Measurements from ENCODE around the gene PIGR.

The PIGR gene

DNA sequence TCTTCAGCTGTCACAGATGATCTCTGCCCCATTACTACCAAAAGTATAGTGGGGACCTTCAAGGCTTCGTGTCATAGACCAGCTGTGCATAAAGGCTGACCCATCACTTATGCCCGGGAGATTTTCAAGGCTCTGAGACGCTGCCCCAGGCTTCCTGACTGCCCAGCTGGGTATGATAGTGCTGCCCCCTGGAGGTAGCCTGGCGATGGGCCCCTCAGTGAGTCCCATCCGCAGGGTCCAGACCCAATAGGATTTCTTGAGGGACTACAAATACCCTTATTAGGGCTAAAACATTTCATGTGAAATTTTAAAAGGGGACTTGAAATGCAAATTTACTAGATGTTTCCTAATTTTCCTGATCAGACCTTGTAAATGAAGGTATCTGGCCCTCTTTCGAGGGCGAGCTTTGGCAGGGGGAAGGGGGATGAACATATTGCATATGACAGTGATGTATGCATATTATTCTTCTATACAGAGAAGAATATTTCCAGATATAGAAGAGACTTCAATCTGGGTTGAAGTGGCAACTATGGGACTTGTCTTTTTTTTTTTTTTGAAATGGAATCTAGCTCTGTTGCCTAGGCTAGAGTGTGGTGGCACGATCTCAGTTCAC is 12.8 kb downstream of the PIGR start:
- no peak for TF ChIP-seq GATA3 (IDR thresholded peaks at IDR 0.05; ENCODE audit: low read depth, low read length)
- TF ChIP-seq GATA2 (IDR thresholded peaks at IDR 0.05; ENCODE audit: low read depth, low read length), result no peak

DNA sequence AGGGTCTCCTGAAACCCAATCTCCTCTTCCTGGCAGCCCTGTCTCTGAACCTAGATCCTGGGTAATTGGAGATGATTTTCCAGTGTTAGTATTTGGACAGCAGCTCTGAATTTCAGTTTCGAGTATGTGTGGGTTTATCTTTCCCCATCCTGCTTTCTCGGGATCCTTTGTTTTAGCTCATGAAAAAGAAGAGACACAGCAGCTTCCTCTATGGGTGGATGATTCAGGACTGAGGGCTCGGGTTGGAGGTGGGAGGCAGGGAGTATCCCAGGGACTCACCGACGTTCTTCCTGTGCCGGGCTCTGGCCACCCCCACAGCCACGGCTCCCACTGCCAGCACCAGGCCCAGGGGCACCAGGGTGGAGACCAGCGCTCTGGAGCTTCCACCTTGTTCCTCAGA is 14.1 kb downstream of the PIGR start:
- no peak for TF ChIP-seq GATA2 (IDR thresholded peaks at IDR 0.05; ENCODE audit: low read depth, low read length)
- TF ChIP-seq GATA3 (IDR thresholded peaks at IDR 0.05; ENCODE audit: low read depth, low read length), result no peak

- TF ChIP-seq GATA2 (IDR thresholded peaks at IDR 0.05; ENCODE audit: low read depth, low read length) (no peak), GATA3 (IDR thresholded peaks at IDR 0.05; ENCODE audit: low read depth, low read length) (no peak)
Observed at GRCh38 chr1:206931709-206932108, 14.6 kb downstream of the PIGR start.

DNA sequence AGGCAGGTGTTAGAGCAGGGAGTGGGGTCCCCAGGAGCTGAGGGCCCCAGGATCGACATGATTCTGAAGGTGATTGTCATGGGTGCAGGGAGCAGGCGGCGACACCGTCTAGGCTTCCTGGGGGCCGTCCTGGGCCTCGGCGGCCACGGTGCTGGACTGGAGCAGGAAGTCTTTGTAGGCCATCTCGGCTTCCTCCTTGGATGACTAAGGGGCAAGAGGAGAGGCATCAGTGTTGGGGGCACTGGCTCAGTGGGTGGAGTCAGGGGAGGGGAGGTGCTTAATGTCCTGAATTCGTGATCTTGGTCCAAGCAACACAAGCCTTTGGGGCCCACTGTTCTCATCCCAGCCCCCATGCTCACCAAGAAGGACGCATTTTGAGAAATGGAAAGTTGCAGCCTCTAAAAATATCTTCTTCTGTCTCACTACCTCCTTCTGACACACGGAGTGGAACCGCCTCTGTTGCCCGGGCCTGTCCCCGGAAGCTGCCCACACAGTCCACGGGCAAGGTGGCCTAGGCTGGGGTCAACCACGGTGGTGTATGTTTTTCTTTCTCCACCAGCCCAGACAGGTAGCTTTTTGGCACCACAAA is 16.0 kb downstream of the PIGR start:
- TF ChIP-seq GATA3 (IDR thresholded peaks at IDR 0.05; ENCODE audit: low read depth, low read length) (no peak), GATA2 (IDR thresholded peaks at IDR 0.05; ENCODE audit: low read depth, low read length) (no peak)

DNA sequence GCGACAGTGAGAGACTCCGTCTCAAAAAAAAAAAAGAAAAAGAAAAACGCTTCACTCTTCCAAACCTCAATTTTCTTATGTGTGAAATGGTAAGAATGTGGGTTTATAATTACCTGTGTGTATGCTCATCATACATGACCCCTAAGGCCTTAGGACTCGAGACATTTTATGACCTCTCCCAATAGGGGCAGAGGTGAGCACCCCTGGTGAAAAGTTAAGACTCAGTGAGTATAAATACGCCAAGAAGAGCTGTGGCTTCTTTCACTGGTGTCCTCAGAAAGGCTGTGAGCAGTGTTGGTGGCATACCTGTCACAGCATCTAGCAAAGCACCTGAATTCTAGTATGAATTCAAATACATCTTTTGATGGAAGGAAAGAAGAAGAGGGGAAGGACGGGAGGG is 16.7 kb downstream of the PIGR start:
- TF ChIP-seq GATA2 (IDR thresholded peaks at IDR 0.05; ENCODE audit: low read depth, low read length) (no peak), GATA3 (IDR thresholded peaks at IDR 0.05; ENCODE audit: low read depth, low read length) (no peak)

DNA sequence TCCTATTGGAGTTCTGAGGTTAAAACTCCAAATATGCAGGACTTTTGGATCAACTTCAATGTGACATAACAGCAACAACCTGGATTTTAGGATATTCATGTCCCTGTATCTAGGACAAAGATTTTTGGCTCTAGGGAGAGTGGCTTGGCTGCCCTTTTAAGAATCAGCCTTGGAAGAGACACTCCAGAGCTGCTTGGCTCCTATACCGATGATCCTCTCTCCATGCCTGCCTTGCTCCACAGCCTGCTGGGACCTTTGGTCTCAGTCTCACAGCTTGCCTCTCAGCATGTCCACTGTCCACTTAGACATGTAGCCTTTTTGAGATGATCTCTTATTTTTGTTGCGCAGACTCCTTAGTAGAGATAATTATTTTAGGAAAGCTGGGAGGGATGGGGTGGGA is 20.0 kb downstream of the PIGR start:
- TF ChIP-seq GATA3 (IDR thresholded peaks at IDR 0.05; ENCODE audit: low read depth, low read length) (no peak), GATA2 (IDR thresholded peaks at IDR 0.05; ENCODE audit: low read depth, low read length) (no peak)

- TF ChIP-seq GATA2 (IDR thresholded peaks at IDR 0.05; ENCODE audit: low read depth, low read length) (no peak), GATA3 (IDR thresholded peaks at IDR 0.05; ENCODE audit: low read depth, low read length) (no peak)
Observed at GRCh38 chr1:206925106-206925736, 21.0 kb downstream of the PIGR start.

DNA sequence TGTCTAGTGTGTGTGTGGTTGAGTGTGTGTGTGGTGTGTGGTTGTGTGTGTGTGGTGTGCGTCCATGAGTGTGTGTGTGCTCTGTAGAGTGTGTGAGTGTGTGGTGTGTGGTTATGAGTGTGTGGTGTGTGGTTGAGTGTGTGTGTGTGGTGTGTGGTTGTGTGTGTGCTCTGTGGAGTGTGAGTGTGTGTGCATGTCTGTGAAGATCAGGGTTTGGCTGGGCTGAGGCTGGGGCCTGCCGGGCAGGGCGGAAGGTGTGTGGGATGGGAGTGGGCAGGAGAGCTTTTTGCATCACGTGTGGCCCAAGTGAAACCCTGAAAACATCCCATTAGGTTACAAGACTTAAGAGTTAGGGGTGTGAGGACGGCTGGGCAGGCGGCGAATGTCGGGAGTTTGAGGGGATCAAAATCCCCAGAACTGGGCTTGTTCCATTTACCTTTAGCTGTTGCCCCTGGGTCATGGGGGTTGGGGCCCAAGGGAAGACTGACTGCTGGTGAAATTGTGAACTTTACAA is 21.6 kb downstream of the PIGR start:
- no peak for TF ChIP-seq GATA2 (IDR thresholded peaks at IDR 0.05; ENCODE audit: low read depth, low read length)
- TF ChIP-seq GATA3 (IDR thresholded peaks at IDR 0.05; ENCODE audit: low read depth, low read length), result no peak

- TF ChIP-seq GATA2 (IDR thresholded peaks at IDR 0.05; ENCODE audit: low read depth, low read length), result no peak
- no peak for TF ChIP-seq GATA3 (IDR thresholded peaks at IDR 0.05; ENCODE audit: low read depth, low read length)
Observed at GRCh38 chr1:206923009-206923960, 23.0 kb downstream of the PIGR start.

- TF ChIP-seq GATA3 (IDR thresholded peaks at IDR 0.05; ENCODE audit: low read depth, low read length), result no peak
- no peak for TF ChIP-seq GATA2 (IDR thresholded peaks at IDR 0.05; ENCODE audit: low read depth, low read length)
Observed at GRCh38 chr1:206922524-206922923, 23.7 kb downstream of the PIGR start.

DNA sequence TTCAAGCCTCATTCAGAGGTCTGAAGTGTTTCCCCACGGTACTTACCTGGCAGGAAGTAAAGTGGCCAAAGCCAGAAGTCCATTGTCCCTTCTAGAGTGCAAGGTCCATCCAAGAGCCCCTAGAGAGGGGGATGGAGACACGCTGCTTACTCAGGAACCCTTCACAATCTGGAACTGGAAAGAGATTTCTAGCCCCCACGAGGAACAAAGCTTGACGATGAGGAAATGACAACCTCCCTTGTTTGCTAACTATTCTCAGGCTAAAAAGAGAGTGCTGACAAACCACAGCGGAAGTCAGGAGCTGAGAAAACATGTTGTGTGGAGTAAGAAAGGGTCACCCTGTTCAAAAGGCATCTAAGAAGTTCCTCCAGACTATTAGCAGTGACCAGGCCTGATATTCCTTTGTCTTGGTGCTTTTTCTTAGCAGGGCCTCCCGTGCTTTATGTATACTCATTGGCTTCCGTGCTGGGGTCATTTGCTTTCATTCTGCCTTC is 24.4 kb downstream of the PIGR start, which contains the start of gene FCMR:
TSS of gene FCMR (minus strand) at position 170 of the 494 bp plus-strand sequence. CDS start at position 83, 87 bp downstream.
- TF ChIP-seq GATA2 (IDR thresholded peaks at IDR 0.05; ENCODE audit: low read depth, low read length) (no peak), GATA3 (IDR thresholded peaks at IDR 0.05; ENCODE audit: low read depth, low read length) (no peak)

- TF ChIP-seq GATA3 (IDR thresholded peaks at IDR 0.05; ENCODE audit: low read depth, low read length) (no peak), GATA2 (IDR thresholded peaks at IDR 0.05; ENCODE audit: low read depth, low read length) (no peak)
Observed at GRCh38 chr1:206918076-206918475, 28.2 kb downstream of the PIGR start.

DNA sequence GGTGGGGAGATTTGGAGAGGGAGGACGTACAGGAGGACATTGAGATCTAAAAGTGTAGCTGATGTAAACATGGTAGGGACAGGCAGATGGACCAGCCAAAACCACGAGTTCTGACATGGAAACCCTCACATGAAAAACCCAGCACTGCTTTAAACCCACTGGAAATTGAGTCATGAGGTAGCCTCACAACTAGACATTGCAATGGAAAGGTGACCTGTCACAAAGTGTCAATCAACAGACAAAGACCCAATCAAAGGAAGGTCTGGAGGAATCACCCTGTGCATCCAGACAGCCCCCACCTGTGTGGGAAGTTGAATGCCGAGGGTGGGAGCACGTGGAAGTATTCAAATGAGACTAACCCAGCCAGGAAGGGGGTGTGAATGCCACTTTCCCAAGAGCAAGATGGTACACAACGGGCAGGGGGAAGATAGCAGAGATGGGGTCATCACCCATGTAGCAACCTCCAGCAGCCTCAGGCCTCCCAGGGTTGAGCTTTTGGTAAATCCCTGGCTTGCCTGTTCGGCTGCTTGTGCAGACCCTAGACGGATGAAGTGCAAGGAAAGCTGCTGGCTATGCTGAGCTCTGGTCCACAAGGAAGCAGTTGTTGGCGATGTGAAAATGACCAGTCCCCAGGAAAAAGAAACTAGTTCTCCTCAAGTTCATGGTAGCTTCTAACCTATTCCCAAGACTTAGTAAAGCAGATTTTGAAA is 30.1 kb downstream of the PIGR start:
- TF ChIP-seq GATA3 (IDR thresholded peaks at IDR 0.05; ENCODE audit: low read depth, low read length) (no peak), GATA2 (IDR thresholded peaks at IDR 0.05; ENCODE audit: low read depth, low read length) (no peak)
